ENCODE data around the gene SIAH2. TPM values are rescaled to one million over a fixed set of nuclear protein-coding genes. Genes with fewer than 3 reads are reported as not detected.

Gene SIAH2
- total RNA-seq, 2 experiments from 2014 or later, result 74.0 to 74.9 TPM

DNA sequence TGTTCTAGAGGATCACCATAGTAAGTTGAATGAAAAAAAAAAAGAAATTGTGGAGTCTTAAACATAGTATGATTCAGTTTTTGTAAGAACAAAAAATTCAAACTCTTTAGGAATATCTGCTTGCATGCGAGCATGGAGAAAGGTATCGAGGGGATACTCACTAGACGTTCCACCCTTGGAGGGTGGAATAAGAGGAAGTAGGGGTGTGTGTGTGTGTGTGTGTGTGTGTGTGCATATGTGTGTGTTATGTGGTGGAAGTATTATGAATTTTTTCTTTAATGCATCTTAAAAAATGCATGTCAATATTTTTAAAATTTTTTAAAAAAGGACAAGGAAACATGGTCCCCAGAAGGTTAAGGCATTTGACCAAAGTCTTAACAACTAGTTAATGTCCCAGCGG lies 26.5 kb upstream of the SIAH2 start:
- intact Hi-C loops (cut with micrococcal nuclease), result no loop called here
- POLR2A ChIA-PET, result interaction anchor here (1.5 kb wide), 1 partner anchor 74 kb away, joined by 3 read pairs; no protein-coding TSS in a partner anchor
- Mint-ChIP-seq H3K27ac (no peak overlapping the region), H3K4me1 (ENCODE audit: low read depth) (peaks cover 32% of the 10 kb centered on the region), H3K4me3 (no peak overlapping the region), H3K27me3 (peaks cover 2% of the 10 kb centered on the region), H3K36me3 (no peaks in the 10 kb centered on the region), H3K9me3 (no peaks in the 10 kb centered on the region)
- no peak for DNase-seq
- CTCF ChIA-PET, result interaction anchor here (1.2 to 7.4 kb wide), 3 partner anchors 26 to 74 kb away, joined by 5 to 111 read pairs (median 64); partner anchors contain the start of gene SIAH2

DNA sequence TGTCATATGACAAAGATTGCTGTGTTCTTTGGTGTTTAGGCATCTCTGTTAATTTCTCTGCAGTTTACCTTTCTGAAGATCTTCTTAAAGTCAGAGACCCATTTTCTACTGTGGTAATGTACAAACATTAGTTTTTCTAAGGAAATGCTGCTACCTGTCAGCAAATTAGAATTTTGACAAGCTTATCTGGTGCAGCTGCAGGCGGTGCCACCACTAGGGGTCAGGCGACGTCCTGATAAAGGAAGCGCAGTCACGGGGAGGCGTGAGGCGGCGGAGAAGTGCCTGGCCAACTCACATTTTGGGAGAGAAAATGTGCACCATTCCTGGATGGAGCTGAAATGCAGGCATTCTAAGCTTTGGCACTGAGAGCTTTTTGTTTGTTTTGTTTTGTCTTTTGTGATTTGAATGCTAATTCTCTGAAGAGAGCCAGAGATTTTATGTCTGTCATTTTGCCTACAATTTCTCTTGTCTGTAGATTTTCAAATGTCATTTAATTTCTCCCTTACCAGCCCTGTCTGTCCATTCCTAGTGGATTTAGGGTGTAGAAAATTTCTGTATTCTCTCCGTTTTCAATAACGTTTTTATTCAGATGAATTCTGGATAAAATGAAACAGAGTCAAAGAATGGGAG lies 24.9 kb upstream of the SIAH2 start:
- CTCF ChIA-PET, result interaction anchor here (0.7 to 7.4 kb wide), 46 partner anchors 8 to 361 kb away, joined by 3 to 111 read pairs (median 4); partner anchors contain the start of genes ERICH6 and SIAH2
- Mint-ChIP-seq H3K9me3 (no peaks in the 10 kb centered on the region), H3K4me3 (no peak overlapping the region), H3K36me3 (no peaks in the 10 kb centered on the region), H3K4me1 (ENCODE audit: low read depth) (peaks cover 46% of the 10 kb centered on the region), H3K27ac (peak overlapping the region; percentile 10), H3K27me3 (peaks cover 2% of the 10 kb centered on the region)
- peak; percentile 90 for DNase-seq
- intact Hi-C loops (cut with micrococcal nuclease), result loop anchor here (1.0 to 2.0 kb wide), 5 partner anchors 67 to 358 kb away; no protein-coding TSS in a partner anchor
- POLR2A ChIA-PET, result interaction anchor here (1.0 to 6.5 kb wide), 3 partner anchors 24 to 298 kb away, joined by 3 to 152 read pairs (median 3); partner anchors contain the start of gene SIAH2

DNA sequence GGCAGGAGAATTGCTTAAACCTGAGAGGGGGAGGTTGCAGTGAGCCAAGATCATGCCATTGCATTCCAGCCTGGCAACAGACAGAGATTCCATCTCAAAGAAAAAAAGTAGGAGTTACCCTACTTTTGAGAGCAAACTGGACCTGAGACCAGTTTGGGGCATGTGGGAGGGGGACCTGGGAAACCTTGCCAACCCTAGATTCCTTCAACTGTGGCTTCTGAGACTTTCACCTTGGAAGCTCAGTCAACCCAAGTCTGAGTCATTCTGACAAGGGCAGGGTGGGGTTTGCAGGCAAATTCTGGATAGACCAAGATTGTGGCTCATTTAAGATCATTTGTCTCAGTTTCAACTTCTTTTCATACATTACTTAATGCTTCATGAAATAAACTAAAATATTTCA lies 23.8 kb upstream of the SIAH2 start:
- Mint-ChIP-seq H3K27me3 (peaks cover 2% of the 10 kb centered on the region), H3K36me3 (no peaks in the 10 kb centered on the region), H3K4me1 (ENCODE audit: low read depth) (peaks cover 52% of the 10 kb centered on the region), H3K27ac (peak overlapping the region; percentile 40), H3K4me3 (no peak overlapping the region), H3K9me3 (no peaks in the 10 kb centered on the region)
- intact Hi-C loops (cut with micrococcal nuclease), result loop anchor here (1.0 to 2.0 kb wide), 5 partner anchors 65 to 360 kb away; no protein-coding TSS in a partner anchor
- DNase-seq, result peak; percentile 62
- POLR2A ChIA-PET, result interaction anchor here (1.0 to 6.5 kb wide), 3 partner anchors 23 to 299 kb away, joined by 3 to 152 read pairs (median 3); partner anchors contain the start of gene SIAH2
- CTCF ChIA-PET, result interaction anchor here (1.1 to 7.4 kb wide), 13 partner anchors 9 to 360 kb away, joined by 3 to 111 read pairs (median 8); partner anchors contain the start of genes ERICH6 and SIAH2

DNA sequence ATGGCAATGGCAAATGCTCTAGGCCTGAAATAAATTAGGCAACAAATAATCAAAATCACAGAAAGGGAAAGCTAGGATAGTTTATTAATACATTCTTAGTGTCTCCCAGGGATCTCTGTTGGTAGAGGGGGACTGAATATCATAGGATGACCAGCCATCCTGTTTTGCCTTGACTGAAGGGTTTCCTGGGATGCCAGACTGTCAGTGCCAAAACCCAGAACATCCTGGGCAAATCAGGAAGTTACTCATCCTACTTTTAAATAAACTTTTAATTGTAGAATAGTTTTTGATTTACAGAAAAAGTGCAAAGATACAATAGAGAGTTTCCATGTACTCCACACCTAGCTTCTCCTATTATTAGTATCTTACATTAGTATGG lies 21.8 kb upstream of the SIAH2 start:
- ChIA-PET CTCF (interaction anchor here (0.5 to 5.9 kb wide), 8 partner anchors 21 to 1717 kb away, joined by 3 to 111 read pairs (median 4); partner anchors contain the start of genes ERICH6 and SIAH2), POLR2A (interaction anchor here (1.3 to 6.5 kb wide), 5 partner anchors 21 to 421 kb away, joined by 3 to 152 read pairs (median 7); partner anchors contain the start of genes ERICH6 and SIAH2)
- DNase-seq, result no peak
- peaks cover 2% of the 10 kb centered on the region for H3K27me3 Mint-ChIP-seq
- intact Hi-C loops (cut with micrococcal nuclease), result loop anchor here (1.0 to 5.0 kb wide), 9 partner anchors 18 to 498 kb away; partner anchors contain the start of genes EIF2A and SERP1
- no peaks in the 10 kb centered on the region for H3K9me3 Mint-ChIP-seq
- peaks cover 54% of the 10 kb centered on the region for H3K4me1 Mint-ChIP-seq (ENCODE audit: low read depth)
- no peaks in the 10 kb centered on the region for H3K36me3 Mint-ChIP-seq
- peak overlapping the region; percentile 17 for H3K4me3 Mint-ChIP-seq
- H3K27ac Mint-ChIP-seq, result peak overlapping the region; percentile 81

DNA sequence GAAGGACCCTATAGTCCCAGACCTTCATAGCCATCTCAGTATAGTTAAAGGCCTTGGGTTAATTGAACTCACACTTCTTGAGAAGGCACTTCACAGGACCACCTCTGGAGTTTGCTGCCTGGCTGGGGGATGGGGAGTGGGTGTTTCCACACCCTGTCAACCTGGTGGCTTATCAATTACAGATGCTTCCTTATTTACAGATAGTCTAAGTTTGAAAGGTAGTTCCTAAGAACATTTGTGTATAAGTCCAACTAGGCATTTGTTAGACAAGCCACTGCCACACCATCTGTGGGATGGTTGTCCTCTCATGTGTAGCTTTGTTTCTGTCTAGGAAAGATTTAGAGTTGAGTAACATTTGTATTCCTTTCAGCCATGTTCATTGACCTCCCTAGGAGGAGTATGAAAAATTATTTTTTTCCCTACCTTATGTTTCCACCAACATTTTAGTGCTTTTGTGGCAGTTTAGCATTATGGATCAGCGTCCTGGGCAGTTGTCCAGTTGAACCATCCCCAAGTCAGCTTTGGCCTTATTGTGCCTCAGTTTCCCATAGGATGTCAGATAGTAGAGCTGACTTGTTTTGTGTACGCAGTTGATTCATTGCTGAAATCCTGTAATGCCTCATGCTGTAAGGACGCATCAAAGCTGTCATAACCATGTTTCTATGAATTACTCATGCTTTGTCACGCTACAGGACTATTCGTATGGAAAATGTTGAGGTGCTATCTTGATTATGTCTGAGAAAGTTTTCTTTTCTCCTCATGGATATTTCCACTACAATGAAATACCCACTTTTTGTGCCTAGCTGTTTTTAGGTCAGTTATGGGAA lies 21.2 kb upstream of the SIAH2 start:
- no peaks in the 10 kb centered on the region for H3K36me3 Mint-ChIP-seq
- peaks cover 54% of the 10 kb centered on the region for H3K4me1 Mint-ChIP-seq (ENCODE audit: low read depth)

DNA sequence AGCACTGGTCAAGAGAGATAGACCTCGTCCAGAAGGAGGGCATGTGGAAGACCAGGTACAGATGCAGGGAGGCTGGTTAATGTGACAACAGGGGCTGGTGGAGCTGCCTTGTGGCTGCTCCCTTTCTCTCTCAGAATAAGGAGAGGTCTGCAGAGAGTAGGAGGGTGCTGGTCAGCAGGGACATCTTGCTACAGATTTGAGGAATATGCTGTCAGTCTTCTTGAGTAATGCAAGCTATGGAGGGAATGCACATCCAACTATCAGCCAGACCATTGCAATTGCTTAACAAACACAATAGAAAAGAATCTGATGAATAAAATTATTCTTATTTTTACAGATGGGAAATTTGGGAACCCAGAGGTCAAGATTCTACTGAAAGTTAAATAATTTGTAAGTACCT lies 20.3 kb upstream of the SIAH2 start:
- CTCF ChIA-PET, result interaction anchor here (1.1 kb wide), 1 partner anchor 57 kb away, joined by 3 read pairs; no protein-coding TSS in a partner anchor
- intact Hi-C loops (cut with micrococcal nuclease), result loop anchor here (5.0 kb wide), 2 partner anchors 354 to 499 kb away; no protein-coding TSS in a partner anchor
- POLR2A ChIA-PET, result interaction anchor here (6.5 kb wide), 1 partner anchor 20 kb away, joined by 152 read pairs; the partner anchor contains the start of gene SIAH2
- Mint-ChIP-seq H3K36me3 (no peaks in the 10 kb centered on the region), H3K4me1 (ENCODE audit: low read depth) (peaks cover 54% of the 10 kb centered on the region), H3K27ac (peak overlapping the region; percentile 46), H3K9me3 (no peaks in the 10 kb centered on the region), H3K4me3 (no peak overlapping the region), H3K27me3 (no peaks in the 10 kb centered on the region)
- no peak for DNase-seq

More for the DNA sequence above, 21.2 kb upstream of the SIAH2 start:
- Mint-ChIP-seq H3K27ac (peak overlapping the region; percentile 81), H3K27me3 (no peaks in the 10 kb centered on the region), H3K9me3 (no peaks in the 10 kb centered on the region), H3K4me3 (peak overlapping the region; percentile 17)
- intact Hi-C loops (cut with micrococcal nuclease), result loop anchor here (1.0 to 5.0 kb wide), 9 partner anchors 18 to 498 kb away; partner anchors contain the start of genes EIF2A and SERP1
- POLR2A ChIA-PET, result interaction anchor here (1.3 to 6.5 kb wide), 5 partner anchors 21 to 422 kb away, joined by 3 to 152 read pairs (median 7); partner anchors contain the start of genes ERICH6 and SIAH2
- CTCF ChIA-PET, result interaction anchor here (0.5 to 5.9 kb wide), 9 partner anchors 21 to 1718 kb away, joined by 3 to 111 read pairs (median 4); partner anchors contain the start of genes ERICH6 and SIAH2
- DNase-seq, result peak; percentile 36

DNA sequence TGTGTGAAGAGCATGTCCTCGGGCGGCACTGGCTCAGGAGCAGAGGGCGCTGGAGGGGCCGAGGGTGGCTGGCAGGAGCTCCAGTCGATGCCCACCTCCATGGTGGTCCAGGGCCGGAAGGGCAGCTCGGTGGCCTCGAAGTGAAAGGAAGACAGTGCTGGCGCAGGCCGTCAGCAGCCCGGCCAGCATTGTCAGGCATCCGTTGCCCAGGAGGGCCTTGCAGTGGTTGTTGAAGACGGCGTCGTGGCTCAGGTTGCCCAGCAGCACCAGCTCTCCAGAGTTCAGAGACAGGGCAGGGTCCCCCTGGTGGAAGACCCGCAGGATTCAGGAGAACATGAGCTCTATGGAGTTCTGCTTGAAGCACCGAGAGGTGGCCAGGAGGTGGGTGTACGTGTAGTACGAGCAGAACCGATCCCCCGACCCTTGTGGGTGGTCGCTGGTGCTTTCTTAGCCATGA lies 16.5 kb upstream of the SIAH2 start:
- H3K27ac Mint-ChIP-seq, result no peak overlapping the region

DNA sequence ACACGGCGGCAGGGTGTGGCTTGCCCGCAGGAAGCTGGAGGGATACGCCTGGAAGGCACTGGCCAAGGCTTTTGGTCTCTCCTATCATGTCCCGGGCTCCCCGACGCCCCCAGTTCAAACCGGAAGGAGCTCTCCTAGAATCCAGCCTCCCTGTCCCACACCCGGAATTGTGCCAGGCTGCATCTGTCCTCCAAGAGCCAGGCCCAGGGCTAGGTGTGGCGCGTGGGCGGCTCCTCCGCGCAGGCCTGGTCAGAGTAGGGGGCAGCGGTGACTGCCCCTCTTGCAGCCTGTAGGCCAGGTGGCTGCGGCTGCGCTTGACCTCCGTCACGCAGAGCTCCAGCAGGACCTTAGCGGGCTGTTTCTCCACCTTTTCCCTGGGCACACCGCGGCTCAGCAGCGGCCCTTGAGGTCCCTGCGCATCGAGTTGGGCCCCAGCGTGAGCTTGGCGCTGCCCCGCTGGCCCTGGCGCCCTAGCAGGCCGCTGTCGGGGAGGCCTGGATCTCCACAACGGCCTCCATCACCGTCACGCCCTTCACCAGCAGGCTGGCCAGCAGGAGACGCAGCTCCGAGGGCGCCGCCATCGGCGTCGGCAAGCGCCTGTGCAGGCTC lies 15.9 kb upstream of the SIAH2 start:
- H3K4me3 Mint-ChIP-seq, result no peak overlapping the region
- intact Hi-C loops (cut with micrococcal nuclease), result no loop called here
- no peaks in the 10 kb centered on the region for H3K9me3 Mint-ChIP-seq
- peaks cover 17% of the 10 kb centered on the region for H3K4me1 Mint-ChIP-seq (ENCODE audit: low read depth)
- no peak for DNase-seq
- CTCF ChIA-PET, result interaction anchor here (0.8 to 1.2 kb wide), 2 partner anchors 9 to 15 kb away, joined by 3 to 4 read pairs; no protein-coding TSS in a partner anchor
- H3K27ac Mint-ChIP-seq, result no peak overlapping the region
- H3K36me3 Mint-ChIP-seq, result no peaks in the 10 kb centered on the region
- POLR2A ChIA-PET, result interaction anchor here (1.4 kb wide), 1 partner anchor 16 kb away, joined by 9 read pairs; the partner anchor contains the start of gene SIAH2
- peaks cover 4% of the 10 kb centered on the region for H3K27me3 Mint-ChIP-seq

More for the DNA sequence above, 16.5 kb upstream of the SIAH2 start:
- Mint-ChIP-seq H3K9me3 (no peaks in the 10 kb centered on the region), H3K36me3 (no peaks in the 10 kb centered on the region), H3K4me1 (ENCODE audit: low read depth) (peaks cover 22% of the 10 kb centered on the region), H3K27me3 (peaks cover 4% of the 10 kb centered on the region), H3K4me3 (no peak overlapping the region)
- CTCF ChIA-PET, result interaction anchor here (0.8 to 1.2 kb wide), 3 partner anchors 9 to 15 kb away, joined by 3 to 5 read pairs (median 4); no protein-coding TSS in a partner anchor
- no peak for DNase-seq
- intact Hi-C loops (cut with micrococcal nuclease), result no loop called here
- POLR2A ChIA-PET, result interaction anchor here (1.4 kb wide), 1 partner anchor 16 kb away, joined by 9 read pairs; the partner anchor contains the start of gene SIAH2

DNA sequence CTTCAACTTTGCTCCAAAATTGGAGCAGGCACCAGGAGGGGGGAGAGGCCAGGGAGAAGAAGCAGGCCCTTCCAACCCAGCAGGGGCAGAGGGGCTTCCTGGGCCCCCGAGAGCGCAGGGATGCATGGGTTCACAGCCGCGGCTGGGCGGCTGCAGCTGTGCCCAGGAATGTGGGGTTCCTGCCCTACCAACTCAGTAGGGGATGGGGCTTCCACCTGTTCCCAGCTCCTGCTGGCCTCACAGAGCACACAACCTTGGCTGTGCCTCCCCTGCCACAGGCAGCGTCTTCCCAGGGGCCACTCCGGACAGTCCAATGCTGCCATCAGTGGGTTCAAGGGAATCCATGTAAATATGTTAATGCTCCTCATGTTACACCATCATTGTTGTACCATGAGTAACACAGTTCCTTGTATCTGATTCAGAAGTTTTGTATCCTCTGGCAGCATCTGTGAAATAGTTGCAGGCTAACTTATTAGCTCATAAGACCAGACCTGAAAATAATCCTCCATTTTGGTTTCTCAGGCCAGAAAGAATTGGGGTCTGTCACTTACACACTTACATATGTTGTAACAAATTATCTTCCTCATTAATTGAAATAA lies 12.1 kb upstream of the SIAH2 start:
- CTCF ChIA-PET, result interaction anchor here (1.2 to 2.8 kb wide), 3 partner anchors 11 to 90 kb away, joined by 3 to 15 read pairs (median 8); no protein-coding TSS in a partner anchor
- no peaks in the 10 kb centered on the region for H3K4me1 Mint-ChIP-seq (ENCODE audit: low read depth)
- DNase-seq, result no peak
- H3K9me3 Mint-ChIP-seq, result no peaks in the 10 kb centered on the region
- POLR2A ChIA-PET, result interaction anchor here (1.3 to 2.0 kb wide), 2 partner anchors 9 to 11 kb away, joined by 5 to 10 read pairs; partner anchors contain the start of gene SIAH2
- intact Hi-C loops (cut with micrococcal nuclease), result no loop called here
- H3K27me3 Mint-ChIP-seq, result peaks cover 4% of the 10 kb centered on the region
- H3K36me3 Mint-ChIP-seq, result no peaks in the 10 kb centered on the region
- H3K27ac Mint-ChIP-seq, result no peak overlapping the region
- H3K4me3 Mint-ChIP-seq, result no peak overlapping the region

DNA sequence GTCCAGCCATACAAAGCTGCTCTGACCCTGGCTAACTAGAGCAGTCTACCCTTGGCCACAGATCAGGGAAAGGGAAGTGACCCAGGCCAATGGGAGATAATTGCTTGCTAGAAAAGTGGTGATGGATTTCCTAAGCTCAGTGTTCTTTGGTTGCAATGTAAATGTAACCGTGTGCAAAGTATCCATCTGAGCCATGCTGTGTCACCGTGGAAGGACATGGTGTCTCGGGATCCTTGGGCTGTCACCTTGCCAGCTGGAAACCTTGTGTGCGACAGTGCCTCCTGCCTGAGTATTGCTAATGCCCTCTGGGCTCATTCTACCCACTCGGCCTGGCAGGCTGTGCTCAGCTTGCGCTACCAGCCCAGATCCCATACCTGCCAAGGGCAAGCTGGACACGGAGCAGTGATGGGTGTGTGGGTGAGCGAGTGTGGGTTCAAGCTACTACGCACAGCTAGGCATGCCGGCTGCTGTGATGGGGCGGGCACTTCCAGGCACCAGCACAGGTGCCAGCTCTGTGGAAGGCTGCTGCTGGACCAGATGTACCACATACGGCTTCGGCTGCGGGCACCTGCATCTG lies 10.7 kb upstream of the SIAH2 start:
- CTCF ChIA-PET, result interaction anchor here (1.3 kb wide), 1 partner anchor 14 kb away, joined by 9 read pairs; no protein-coding TSS in a partner anchor
- no peak overlapping the region for H3K4me3 Mint-ChIP-seq
- POLR2A ChIA-PET, result interaction anchor here (1.9 to 2.0 kb wide), 2 partner anchors 10 to 14 kb away, joined by 5 to 10 read pairs; partner anchors contain the start of gene SIAH2
- no peaks in the 10 kb centered on the region for H3K36me3 Mint-ChIP-seq
- H3K4me1 Mint-ChIP-seq (ENCODE audit: low read depth), result no peaks in the 10 kb centered on the region
- H3K27me3 Mint-ChIP-seq, result peaks cover 4% of the 10 kb centered on the region
- DNase-seq, result no peak
- no peak overlapping the region for H3K27ac Mint-ChIP-seq
- no peaks in the 10 kb centered on the region for H3K9me3 Mint-ChIP-seq
- intact Hi-C loops (cut with micrococcal nuclease), result no loop called here

Measured in activated CD4-positive, alpha-beta memory T cell treated with anti-CD3 and anti-CD28 coated beads for 36 hours (primary cell).